Measurements from ENCODE around the gene ATP6V1G2. TPM values are rescaled to one million over a fixed set of nuclear protein-coding genes. Genes with fewer than 3 reads are reported as not detected.

Gene ATP6V1G2
- total RNA-seq, 2 donors from 2014 or later: 4.1 to 7.4 TPM

DNA sequence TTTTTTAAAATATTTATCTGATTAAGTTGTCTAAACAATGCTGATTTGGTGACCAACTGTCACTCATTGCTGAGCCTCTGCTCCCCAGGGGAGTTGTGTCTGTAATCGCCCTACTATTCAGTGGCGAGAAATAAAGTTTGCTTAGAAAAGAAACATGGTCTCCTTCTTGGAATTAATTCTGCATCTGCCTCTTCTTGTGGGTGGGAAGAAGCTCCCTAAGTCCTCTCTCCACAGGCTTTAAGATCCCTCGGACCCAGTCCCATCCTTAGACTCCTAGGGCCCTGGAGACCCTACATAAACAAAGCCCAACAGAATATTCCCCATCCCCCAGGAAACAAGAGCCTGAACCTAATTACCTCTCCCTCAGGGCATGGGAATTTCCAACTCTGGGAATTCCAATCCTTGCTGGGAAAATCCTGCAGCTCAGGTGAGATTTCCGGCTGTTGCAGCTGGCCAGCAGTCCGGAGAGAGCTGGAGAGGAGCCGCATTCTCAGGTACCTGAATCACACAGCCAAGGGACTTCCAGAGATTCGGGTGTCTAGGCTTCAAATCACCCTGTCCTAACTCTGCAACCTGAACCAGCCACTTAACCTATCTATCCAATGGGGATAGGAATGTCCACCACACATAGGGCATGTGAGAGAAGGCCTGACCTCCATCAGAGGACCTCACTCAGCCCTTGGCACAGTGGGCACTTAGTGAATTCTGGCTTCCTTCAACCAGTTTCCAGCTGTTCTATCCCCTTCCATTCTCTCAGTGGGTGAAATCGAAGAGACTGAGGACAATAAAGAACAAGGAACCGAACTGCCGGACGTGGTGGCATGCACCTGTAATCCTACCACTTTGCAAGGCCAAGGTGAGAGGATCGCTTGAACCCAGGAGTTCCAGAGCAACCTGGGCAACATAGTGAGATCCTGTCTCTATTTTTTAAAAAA is 32.0 kb upstream of the ATP6V1G2 start:
- Mint-ChIP-seq H3K36me3 (peaks cover 70 to 76% of the 10 kb centered on the region in 2 donors), H3K27ac (peak overlapping the region; percentile 66 to 95), H3K9me3 (no peaks in the 10 kb centered on the region)
- no peak for ATAC-seq
- DNase-seq (ENCODE audit: low spot score in 2 of 2): no peak

DNA sequence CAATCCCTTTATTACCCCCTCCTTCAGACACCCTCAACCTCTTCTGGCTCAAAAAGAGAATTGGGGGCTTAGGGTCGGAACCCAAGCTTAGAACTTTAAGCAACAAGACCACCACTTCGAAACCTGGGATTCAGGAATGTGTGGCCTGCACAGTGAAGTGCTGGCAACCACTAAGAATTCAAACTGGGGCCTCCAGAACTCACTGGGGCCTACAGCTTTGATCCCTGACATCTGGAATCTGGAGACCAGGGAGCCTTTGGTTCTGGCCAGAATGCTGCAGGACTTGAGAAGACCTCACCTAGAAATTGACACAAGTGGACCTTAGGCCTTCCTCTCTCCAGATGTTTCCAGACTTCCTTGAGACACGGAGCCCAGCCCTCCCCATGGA is 31.2 kb upstream of the ATP6V1G2 start:
- Mint-ChIP-seq H3K27ac (peak overlapping the region; percentile 93 to 98), H3K9me3 (no peaks in the 10 kb centered on the region), H3K36me3 (peaks cover 72 to 85% of the 10 kb centered on the region in 2 donors)
- no peak for ATAC-seq
- no peak for DNase-seq (ENCODE audit: low spot score in 2 of 2)

DNA sequence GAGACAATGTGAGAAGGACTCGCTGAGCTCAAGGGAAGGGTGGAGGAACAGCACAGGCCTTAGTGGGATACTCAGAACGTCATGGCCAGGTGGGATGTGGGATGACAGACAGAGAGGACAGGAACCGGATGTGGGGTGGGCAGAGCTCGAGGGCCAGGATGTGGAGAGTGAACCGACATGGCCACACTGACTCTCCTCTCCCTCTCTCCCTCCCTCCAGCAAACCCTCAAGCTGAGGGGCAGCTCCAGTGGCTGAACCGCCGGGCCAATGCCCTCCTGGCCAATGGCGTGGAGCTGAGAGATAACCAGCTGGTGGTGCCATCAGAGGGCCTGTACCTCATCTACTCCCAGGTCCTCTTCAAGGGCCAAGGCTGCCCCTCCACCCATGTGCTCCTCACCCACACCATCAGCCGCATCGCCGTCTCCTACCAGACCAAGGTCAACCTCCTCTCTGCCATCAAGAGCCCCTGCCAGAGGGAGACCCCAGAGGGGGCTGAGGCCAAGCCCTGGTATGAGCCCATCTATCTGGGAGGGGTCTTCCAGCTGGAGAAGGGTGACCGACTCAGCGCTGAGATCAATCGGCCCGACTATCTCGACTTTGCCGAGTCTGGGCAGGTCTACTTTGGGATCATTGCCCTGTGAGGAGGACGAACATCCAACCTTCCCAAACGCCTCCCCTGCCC is 30.6 kb upstream of the ATP6V1G2 start:
- H3K27ac Mint-ChIP-seq: peak overlapping the region; percentile 93 to 98
- ATAC-seq (peak in 1 of 2 donors; percentile 18), DNase-seq (ENCODE audit: low spot score in 2 of 2) (peak in 1 of 2 donors; percentile 81)
- no peaks in the 10 kb centered on the region for H3K9me3 Mint-ChIP-seq
- peaks cover 68 to 89% of the 10 kb centered on the region in 2 donors for H3K36me3 Mint-ChIP-seq

DNA sequence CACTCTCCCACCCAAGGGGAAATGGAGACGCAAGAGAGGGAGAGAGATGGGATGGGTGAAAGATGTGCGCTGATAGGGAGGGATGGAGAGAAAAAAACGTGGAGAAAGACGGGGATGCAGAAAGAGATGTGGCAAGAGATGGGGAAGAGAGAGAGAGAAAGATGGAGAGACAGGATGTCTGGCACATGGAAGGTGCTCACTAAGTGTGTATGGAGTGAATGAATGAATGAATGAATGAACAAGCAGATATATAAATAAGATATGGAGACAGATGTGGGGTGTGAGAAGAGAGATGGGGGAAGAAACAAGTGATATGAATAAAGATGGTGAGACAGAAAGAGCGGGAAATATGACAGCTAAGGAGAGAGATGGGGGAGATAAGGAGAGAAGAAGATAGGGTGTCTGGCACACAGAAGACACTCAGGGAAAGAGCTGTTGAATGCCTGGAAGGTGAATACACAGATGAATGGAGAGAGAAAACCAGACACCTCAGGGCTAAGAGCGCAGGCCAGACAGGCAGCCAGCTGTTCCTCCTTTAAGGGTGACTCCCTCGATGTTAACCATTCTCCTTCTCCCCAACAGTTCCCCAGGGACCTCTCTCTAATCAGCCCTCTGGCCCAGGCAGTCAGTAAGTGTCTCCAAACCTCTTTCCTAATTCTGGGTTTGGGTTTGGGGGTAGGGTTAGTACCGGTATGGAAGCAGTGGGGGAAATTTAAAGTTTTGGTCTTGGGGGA is 29.7 kb upstream of the ATP6V1G2 start:
- DNase-seq (ENCODE audit: low spot score in 2 of 2) (no peak), ATAC-seq (no peak)
- Mint-ChIP-seq H3K9me3 (no peaks in the 10 kb centered on the region), H3K36me3 (peaks cover 58 to 79% of the 10 kb centered on the region in 2 donors), H3K27ac (peak overlapping the region; percentile 93 to 98)

DNA sequence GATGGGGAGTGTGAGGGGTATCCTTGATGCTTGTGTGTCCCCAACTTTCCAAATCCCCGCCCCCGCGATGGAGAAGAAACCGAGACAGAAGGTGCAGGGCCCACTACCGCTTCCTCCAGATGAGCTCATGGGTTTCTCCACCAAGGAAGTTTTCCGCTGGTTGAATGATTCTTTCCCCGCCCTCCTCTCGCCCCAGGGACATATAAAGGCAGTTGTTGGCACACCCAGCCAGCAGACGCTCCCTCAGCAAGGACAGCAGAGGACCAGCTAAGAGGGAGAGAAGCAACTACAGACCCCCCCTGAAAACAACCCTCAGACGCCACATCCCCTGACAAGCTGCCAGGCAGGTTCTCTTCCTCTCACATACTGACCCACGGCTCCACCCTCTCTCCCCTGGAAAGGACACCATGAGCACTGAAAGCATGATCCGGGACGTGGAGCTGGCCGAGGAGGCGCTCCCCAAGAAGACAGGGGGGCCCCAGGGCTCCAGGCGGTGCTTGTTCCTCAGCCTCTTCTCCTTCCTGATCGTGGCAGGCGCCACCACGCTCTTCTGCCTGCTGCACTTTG is 29.0 kb upstream of the ATP6V1G2 start, which contains the start of gene TNF:
TNF (plus strand) TSS at position 231 of the 567 bp plus-strand sequence; CDS start at position 408, 177 bp downstream.
- DNase-seq (ENCODE audit: low spot score in 2 of 2): peak; percentile 83 to 89
- H3K9me3 Mint-ChIP-seq: no peaks in the 10 kb centered on the region
- peak; percentile 26 to 30 for ATAC-seq
- H3K27ac Mint-ChIP-seq: peak within 1 kb of the TSS; percentile 93 to 98
- peaks cover 51 to 72% of the 10 kb centered on the region in 2 donors for H3K36me3 Mint-ChIP-seq

DNA sequence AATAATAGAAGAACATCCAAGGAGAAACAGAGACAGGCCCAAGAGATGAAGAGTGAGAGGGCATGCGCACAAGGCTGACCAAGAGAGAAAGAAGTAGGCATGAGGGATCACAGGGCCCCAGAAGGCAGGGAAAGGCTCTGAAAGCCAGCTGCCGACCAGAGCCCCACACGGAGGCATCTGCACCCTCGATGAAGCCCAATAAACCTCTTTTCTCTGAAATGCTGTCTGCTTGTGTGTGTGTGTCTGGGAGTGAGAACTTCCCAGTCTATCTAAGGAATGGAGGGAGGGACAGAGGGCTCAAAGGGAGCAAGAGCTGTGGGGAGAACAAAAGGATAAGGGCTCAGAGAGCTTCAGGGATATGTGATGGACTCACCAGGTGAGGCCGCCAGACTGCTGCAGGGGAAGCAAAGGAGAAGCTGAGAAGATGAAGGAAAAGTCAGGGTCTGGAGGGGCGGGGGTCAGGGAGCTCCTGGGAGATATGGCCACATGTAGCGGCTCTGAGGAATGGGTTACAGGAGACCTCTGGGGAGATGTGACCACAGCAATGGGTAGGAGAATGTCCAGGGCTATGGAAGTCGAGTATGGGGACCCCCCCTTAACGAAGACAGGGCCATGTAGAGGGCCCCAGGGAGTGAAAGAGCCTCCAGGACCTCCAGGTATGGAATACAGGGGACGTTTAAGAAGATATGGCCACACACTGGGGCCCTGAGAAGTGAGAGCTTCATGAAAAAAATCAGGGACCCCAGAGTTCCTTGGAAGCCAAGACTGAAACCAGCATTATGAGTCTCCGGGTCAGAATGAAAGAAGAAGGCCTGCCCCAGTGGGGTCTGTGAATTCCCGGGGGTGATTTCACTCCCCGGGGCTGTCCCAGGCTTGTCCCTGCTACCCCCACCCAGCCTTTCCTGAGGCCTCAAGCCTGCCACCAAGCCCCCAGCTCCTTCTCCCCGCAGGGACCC is 28.0 kb upstream of the ATP6V1G2 start:
- DNase-seq (ENCODE audit: low spot score in 2 of 2) (peak in 1 of 2 donors; percentile 78), ATAC-seq (peak in 1 of 2 donors; percentile 15)
- H3K27ac Mint-ChIP-seq: peak overlapping the region; percentile 93 to 98
- no peaks in the 10 kb centered on the region for H3K9me3 Mint-ChIP-seq
- H3K36me3 Mint-ChIP-seq: peaks cover 48 to 63% of the 10 kb centered on the region in 2 donors

DNA sequence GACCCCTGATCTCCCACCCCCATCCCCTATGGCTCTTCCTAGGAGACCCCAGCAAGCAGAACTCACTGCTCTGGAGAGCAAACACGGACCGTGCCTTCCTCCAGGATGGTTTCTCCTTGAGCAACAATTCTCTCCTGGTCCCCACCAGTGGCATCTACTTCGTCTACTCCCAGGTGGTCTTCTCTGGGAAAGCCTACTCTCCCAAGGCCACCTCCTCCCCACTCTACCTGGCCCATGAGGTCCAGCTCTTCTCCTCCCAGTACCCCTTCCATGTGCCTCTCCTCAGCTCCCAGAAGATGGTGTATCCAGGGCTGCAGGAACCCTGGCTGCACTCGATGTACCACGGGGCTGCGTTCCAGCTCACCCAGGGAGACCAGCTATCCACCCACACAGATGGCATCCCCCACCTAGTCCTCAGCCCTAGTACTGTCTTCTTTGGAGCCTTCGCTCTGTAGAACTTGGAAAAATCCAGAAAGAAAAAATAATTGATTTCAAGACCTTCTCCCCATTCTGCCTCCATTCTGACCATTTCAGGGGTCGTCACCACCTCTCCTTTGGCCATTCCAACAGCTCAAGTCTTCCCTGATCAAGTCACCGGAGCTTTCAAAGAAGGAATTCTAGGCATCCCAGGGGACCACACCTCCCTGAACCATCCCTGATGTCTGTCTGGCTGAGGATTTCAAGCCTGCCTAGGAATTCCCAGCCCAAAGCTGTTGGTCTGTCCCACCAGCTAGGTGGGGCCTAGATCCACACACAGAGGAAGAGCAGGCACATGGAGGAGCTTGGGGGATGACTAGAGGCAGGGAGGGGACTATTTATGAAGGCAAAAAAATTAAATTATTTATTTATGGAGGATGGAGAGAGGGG is 27.1 kb upstream of the ATP6V1G2 start:
- H3K27ac Mint-ChIP-seq: peak overlapping the region; percentile 93 to 98
- H3K9me3 Mint-ChIP-seq: no peaks in the 10 kb centered on the region
- peaks cover 44 to 54% of the 10 kb centered on the region in 2 donors for H3K36me3 Mint-ChIP-seq
- DNase-seq (ENCODE audit: low spot score in 2 of 2) (no peak), ATAC-seq (no peak)

DNA sequence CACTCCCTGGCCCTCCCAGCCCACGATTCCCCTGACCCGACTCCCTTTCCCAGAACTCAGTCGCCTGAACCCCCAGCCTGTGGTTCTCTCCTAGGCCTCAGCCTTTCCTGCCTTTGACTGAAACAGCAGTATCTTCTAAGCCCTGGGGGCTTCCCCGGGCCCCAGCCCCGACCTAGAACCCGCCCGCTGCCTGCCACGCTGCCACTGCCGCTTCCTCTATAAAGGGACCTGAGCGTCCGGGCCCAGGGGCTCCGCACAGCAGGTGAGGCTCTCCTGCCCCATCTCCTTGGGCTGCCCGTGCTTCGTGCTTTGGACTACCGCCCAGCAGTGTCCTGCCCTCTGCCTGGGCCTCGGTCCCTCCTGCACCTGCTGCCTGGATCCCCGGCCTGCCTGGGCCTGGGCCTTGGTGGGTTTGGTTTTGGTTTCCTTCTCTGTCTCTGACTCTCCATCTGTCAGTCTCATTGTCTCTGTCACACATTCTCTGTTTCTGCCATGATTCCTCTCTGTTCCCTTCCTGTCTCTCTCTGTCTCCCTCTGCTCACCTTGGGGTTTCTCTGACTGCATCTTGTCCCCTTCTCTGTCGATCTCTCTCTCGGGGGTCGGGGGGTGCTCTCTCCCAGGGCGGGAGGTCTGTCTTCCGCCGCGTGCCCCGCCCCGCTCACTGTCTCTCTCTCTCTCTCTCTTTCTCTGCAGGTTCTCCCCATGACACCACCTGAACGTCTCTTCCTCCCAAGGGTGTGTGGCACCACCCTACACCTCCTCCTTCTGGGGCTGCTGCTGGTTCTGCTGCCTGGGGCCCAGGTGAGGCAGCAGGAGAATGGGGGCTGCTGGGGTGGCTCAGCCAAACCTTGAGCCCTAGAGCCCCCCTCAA is 25.9 kb upstream of the ATP6V1G2 start, which contains the start of gene LTA:
LTA (plus strand) TSS at position 249 of the 871 bp plus-strand sequence; CDS start at position 703, 454 bp downstream.
- ATAC-seq (peak; percentile 44 to 57), DNase-seq (ENCODE audit: low spot score in 2 of 2) (peak; percentile 71 to 87)
- Mint-ChIP-seq H3K9me3 (no peaks in the 10 kb centered on the region), H3K36me3 (peaks cover 34 to 45% of the 10 kb centered on the region in 2 donors), H3K27ac (peak within 1 kb of the TSS; percentile 93 to 98)

DNA sequence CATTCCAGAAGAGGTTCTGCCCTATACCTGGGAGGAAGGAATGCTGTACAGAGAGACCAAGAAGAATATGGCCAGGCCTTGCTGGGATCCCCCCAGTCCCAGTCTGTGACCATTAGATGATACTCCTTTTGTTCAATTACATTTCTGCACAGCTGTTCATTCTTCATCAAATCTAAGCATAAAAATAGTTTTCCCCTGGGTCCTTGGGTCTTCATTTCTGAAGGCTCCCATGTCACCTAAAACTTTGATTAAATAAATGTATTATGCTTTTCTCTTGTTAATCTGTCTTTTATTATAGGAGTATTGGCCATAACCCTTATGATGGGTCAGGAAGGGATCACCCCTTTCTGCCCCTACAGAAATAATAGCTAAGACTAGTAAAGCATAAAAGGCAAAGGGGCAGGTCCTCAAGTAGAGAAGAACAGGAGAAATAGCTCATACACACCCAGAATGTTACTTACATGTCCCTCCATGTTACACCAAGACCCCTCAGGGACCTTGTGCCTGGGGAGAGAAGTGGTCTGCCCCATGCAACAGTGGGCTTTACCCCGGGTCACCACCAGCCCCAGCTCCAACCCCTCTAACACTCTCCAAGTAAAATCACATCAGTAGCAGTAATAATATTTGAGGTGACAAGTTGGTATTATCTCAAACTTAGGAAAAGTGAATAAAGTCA is 23.6 kb upstream of the ATP6V1G2 start:
- DNase-seq (ENCODE audit: low spot score in 2 of 2) (no peak), ATAC-seq (no peak)
- H3K36me3 Mint-ChIP-seq: peaks cover 16 to 26% of the 10 kb centered on the region in 2 donors
- H3K9me3 Mint-ChIP-seq: no peaks in the 10 kb centered on the region
- H3K27ac Mint-ChIP-seq: peak overlapping the region in 1 of 2 donors; percentile 3

DNA sequence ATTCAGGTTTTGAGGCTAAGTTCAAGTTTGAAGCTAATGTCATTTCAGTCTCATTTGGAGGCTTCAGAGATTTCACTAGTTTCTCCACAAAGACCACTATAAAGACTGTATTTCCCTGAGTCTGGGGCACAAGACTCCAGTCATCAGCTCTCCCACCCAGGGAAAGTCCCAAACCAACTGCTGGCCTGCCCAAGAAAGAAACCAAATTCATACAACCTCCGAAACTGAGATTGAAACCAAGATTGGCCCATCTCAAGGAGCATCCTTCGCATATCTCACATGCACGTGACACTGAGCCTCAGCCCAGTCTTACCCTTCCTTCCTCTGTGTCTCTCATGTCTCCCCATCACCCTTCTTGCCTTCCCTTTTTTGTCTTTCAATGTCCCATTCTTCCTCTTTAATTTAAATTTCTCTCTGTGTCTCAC is 22.1 kb upstream of the ATP6V1G2 start:
- Mint-ChIP-seq H3K9me3 (no peaks in the 10 kb centered on the region), H3K27ac (peak overlapping the region; percentile 56 to 88), H3K36me3 (peaks cover 23 to 27% of the 10 kb centered on the region in 2 donors)
- DNase-seq (ENCODE audit: low spot score in 2 of 2) (peak; percentile 67 to 85), ATAC-seq (peak; percentile 68 to 74)

DNA sequence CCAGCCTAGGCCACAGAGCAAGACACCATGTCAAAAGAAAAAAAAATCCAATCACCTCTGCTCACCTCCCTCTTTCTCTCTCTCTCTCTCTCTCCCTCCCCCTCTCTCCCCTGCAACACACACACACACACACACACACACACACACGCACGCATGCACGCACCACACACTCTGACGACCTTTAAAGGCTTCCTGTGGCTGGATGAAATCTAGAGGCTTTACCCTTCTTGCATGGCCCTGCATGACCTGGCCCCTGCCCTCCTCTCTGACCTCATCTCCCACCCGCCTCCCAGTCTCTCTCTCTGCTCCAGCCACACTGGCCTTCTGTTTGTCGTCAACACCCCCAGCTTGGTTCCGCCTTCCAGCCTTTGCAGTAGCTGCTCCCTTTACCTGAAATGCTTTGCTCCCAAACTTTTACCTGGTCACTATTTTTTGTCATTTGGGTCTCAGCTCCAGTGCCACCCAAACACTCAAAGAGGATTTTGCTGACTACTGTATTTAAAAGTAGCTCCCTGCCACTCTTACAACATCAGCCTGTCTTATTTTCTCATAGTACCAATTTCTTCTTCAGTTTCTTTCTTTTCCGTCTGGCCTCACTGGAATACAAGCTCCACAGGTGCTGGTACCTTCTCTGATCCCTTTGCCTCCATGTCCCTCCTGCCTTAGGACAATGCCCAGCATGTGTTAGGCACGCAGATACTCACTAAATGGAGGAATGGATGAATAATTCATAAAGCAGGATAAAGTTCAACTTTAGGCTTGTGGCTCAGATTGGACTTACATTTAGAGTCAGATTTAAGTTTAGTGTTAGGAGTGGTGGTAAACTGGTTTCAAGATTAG is 21.3 kb upstream of the ATP6V1G2 start:
- Mint-ChIP-seq H3K36me3 (peaks cover 15 to 19% of the 10 kb centered on the region in 2 donors), H3K9me3 (no peaks in the 10 kb centered on the region), H3K27ac (peak overlapping the region; percentile 56 to 88)
- ATAC-seq (peak; percentile 38 to 41), DNase-seq (ENCODE audit: low spot score in 2 of 2) (peak in 1 of 2 donors; percentile 70)

DNA sequence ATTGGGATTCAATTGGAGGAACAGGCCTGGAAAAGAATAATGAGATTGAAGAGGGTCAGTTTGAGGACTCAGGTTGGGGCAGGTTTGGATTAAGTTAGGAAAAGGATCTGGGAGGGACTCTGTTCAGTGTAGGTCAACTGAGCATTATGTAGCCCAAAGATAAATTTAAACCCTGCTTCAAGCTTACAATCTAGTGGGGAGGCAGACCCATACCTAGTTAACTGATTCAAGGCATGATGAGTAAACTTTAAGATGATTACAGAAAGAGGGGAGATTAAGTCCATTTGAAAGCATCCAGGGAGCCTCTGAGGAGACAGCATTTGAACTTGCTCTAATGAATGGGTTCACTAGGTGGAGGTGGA is 14.3 kb upstream of the ATP6V1G2 start:
- peak overlapping the region; percentile 85 to 90 for H3K27ac Mint-ChIP-seq
- ATAC-seq: no peak
- peaks cover 0 to 7% of the 10 kb centered on the region in 2 donors for H3K9me3 Mint-ChIP-seq
- DNase-seq (ENCODE audit: low spot score in 2 of 2): no peak
- H3K36me3 Mint-ChIP-seq: peaks cover 22 to 31% of the 10 kb centered on the region in 2 donors

Measured in activated naive CD4-positive, alpha-beta T cell treated with anti-CD3 and anti-CD28 coated beads, Interleukin-2, amount 50 U/mL, for 72 hours (primary cell).